8988T (cell line): ENCODE measurements around the gene C16orf89.

Source experiments
- DNase-seq: peaks from one replicate; pipeline ENCODE4 v3.0.0; 2011

The C16orf89 gene

GRCh38 chr16:5002699-5003143, 63.0 kb downstream of the C16orf89 start:
- DNase-seq: no peak

GRCh38 chr16:5001986-5002385, 63.8 kb downstream of the C16orf89 start:
- DNase-seq: no peak

- no peak for DNase-seq
These were observed 64.2 kb downstream of the C16orf89 start for GRCh38 chr16:5001571-5001970.

- DNase-seq: no peak
These were observed 65.2 kb downstream of the C16orf89 start for GRCh38 chr16:5000573-5001001.

- no peak for DNase-seq
These were observed 70.9 kb downstream of the C16orf89 start for GRCh38 chr16:4994719-4995434.
